AG04449 (cell line): ENCODE results near the gene IQUB.
A peak's percentile ranks its signal among the peaks of the same experiment; 100 is the strongest.
"Not testable (repeated sequence)": the region's sequence is repeated elsewhere in the genome, so short reads cannot be mapped to it uniquely, and the experiment has no call there.

Source experiments
- CTCF ChIA-PET: fragments of 350-600 bp; formaldehyde crosslinking; extraction: SDS; loops from one replicate; lab custom pipeline; 2021; ENCODE audit warnings: antibody characterized with exemption; lab: Yijun Ruan, JAX
- POLR2A ChIA-PET: fragments of 400-600, 350-600 bp; formaldehyde crosslinking; extraction: SDS; loops from one replicate; lab custom pipeline; 2020; ENCODE audit warnings: antibody characterized with exemption, inconsistent platforms; lab: Yijun Ruan, JAX
- DNase-seq: peaks from one replicate; pipeline ENCODE4 v3.0.0-alpha.2; 2010; ENCODE audit warnings: low read depth, low spot score
- H3K4me3 ChIP-seq: 2 replicates; pipeline ENCODE4 v1.5.1; 2011; ENCODE audit warnings: low read depth, mild to moderate bottlenecking, control low read depth, low read length
- CTCF ChIP-seq: IDR thresholded peaks from one replicate; pipeline ENCODE4 v1.5.1; 2011; ENCODE audit warnings: mild to moderate bottlenecking, moderate library complexity, low read length, control low read depth, inconsistent platforms; ENCODE audit not compliant: insufficient read depth; ENCODE audit errors: missing control alignments

The IQUB gene

GRCh38 chr7:123558289-123558874 is 24.0 kb upstream of the IQUB start:
- CTCF ChIA-PET: interaction anchor here (0.8 to 1.0 kb wide), 3 partner anchors 10 to 64 kb away, joined by 3 to 8 read pairs (median 4); no protein-coding TSS in a partner anchor
- POLR2A ChIA-PET: interaction anchor here (0.9 to 1.3 kb wide), 2 partner anchors 15 to 191 kb away, joined by 4 to 6 read pairs; partner anchors contain the start of gene WASL
- no peak for TF ChIP-seq CTCF

GRCh38 chr7:123557398-123558288 is 23.2 kb upstream of the IQUB start, which contains the start of gene NDUFA5:
TSS of gene NDUFA5 (minus strand) at chr7:123557818. CDS start at chr7:123557795, 23 bp downstream.
- ChIA-PET CTCF (interaction anchor here (0.8 to 1.1 kb wide), 4 partner anchors 9 to 63 kb away, joined by 3 to 8 read pairs (median 4); no protein-coding TSS in a partner anchor), POLR2A (interaction anchor here (0.9 to 1.3 kb wide), 2 partner anchors 15 to 192 kb away, joined by 4 to 6 read pairs; partner anchors contain the start of gene WASL)
- H3K4me3 ChIP-seq: peak within 1 kb of the TSS; percentile 98
- DNase-seq: peak; percentile 96
- TF ChIP-seq CTCF: no peak

More at GRCh38 chr7:123558289-123558874, 24.0 kb upstream of the IQUB start:
- H3K4me3 ChIP-seq: peak overlapping the region; percentile 98
- no peak for DNase-seq

GRCh38 chr7:123557016-123557397 is 22.6 kb upstream of the IQUB start:
- CTCF ChIA-PET: interaction anchor here (0.7 to 1.1 kb wide), 2 partner anchors 15 to 18 kb away, joined by 3 read pairs; no protein-coding TSS in a partner anchor
- no peak for DNase-seq
- POLR2A ChIA-PET: interaction anchor here (1.3 kb wide), 1 partner anchor 192 kb away, joined by 6 read pairs; the partner anchor contains the start of gene WASL
- TF ChIP-seq CTCF: no peak
- H3K4me3 ChIP-seq: peak overlapping the region; percentile 98

GRCh38 chr7:123555484-123555883 is 21.1 kb upstream of the IQUB start:
- POLR2A ChIA-PET: no interaction called here
- H3K4me3 ChIP-seq: no peak overlapping the region
- TF ChIP-seq CTCF: no peak
- CTCF ChIA-PET: no interaction called here
- no peak for DNase-seq

- DNase-seq: no peak
- no peak for TF ChIP-seq CTCF
- POLR2A ChIA-PET: no interaction called here
- CTCF ChIA-PET: no interaction called here
- H3K4me3 ChIP-seq: no peak overlapping the region
These were observed 18.8 kb upstream of the IQUB start for GRCh38 chr7:123553159-123553558.

GRCh38 chr7:123552641-123553040 is 18.2 kb upstream of the IQUB start:
- ChIA-PET CTCF (no interaction called here), POLR2A (no interaction called here)
- no peak overlapping the region for H3K4me3 ChIP-seq
- DNase-seq: no peak
- TF ChIP-seq CTCF: no peak

- POLR2A ChIA-PET, CTCF ChIA-PET, DNase-seq, H3K4me3 ChIP-seq: not testable (repeated sequence)
These were observed 17.7 kb upstream of the IQUB start for GRCh38 chr7:123552134-123552533.
